Thoracic aorta (tissue), 2 donors: ENCODE measurements around the gene NT5DC1. TPM values are rescaled to one million over a fixed set of nuclear protein-coding genes. Genes with fewer than 3 reads are reported as not detected.
A peak's percentile ranks its signal among the peaks of the same experiment; 100 is the strongest.

Experiments
- ATAC-seq: fragments of 150-250 bp; one replicate; pipeline ENCODE4 v1.8.0; 2017; ENCODE audit warnings: low read depth; ENCODE audit not compliant: insufficient number of reproducible peaks, low FRiP score
- DNase-seq: peaks from one replicate; pipeline ENCODE4 v3.0.0-alpha.2; 2020; ENCODE audit warnings: low spot score
- H3K27ac ChIP-seq, 2 donors: fragments of 200-600 bp; sonication (generic); 1 replicate in 1 of 2; 2 replicates in 1 of 2; pipeline ENCODE4 v1.5.1; 2016; ENCODE audit warnings: mild to moderate bottlenecking in 2 of 2, moderate library complexity in 2 of 2
- H3K27me3 ChIP-seq: fragments of 200-600 bp; sonication (generic); replicated peaks from 2 replicates; pipeline ENCODE4 v1.6.0; 2016; ENCODE audit warnings: mild to moderate bottlenecking; ENCODE audit not compliant: insufficient read depth
- H3K36me3 ChIP-seq: fragments of 200-600 bp; sonication (generic); one replicate; pipeline ENCODE4 v1.5.1; 2016
- H3K4me1 ChIP-seq, 2 donors: fragments of 200-600 bp; sonication (generic); 1 replicate in 1 of 2; 2 replicates in 1 of 2; pipeline versions ENCODE4 v1.5.1 to v1.6.0; 2016; ENCODE audit warnings: low read depth in 2 of 2, mild to moderate bottlenecking in 1 of 2; ENCODE audit not compliant: control insufficient read depth in 1 of 2
- H3K4me3 ChIP-seq: fragments of 200-600 bp; sonication (generic); 2 replicates; pipeline ENCODE4 v1.5.1; 2016; ENCODE audit warnings: mild to moderate bottlenecking
- H3K9me3 ChIP-seq: fragments of 200-600 bp; sonication (generic); 2 replicates; pipeline ENCODE4 v1.5.1; 2016
- total RNA-seq, 2 donors: library from RNA; depleted of rRNA; stranded (reverse); fragments of >200 nt; gene quantifications; one replicate each; pipeline versions ENCODE4 v1.1.0 to v1.2.3, GENCODE V29; 2016
- TF ChIP-seq, protein P1 (sequence below): fragments of 200-600 bp; sonication (generic); IDR thresholded peaks from one replicate; pipeline ENCODE4 v1.5.1; 2019; ENCODE audit warnings: antibody characterized with exemption

The NT5DC1 gene
- total RNA-seq, 2 donors from 2014 or later, result 15.4 to 25.0 TPM

- H3K27ac ChIP-seq, result peak within 1 kb of the TSS; percentile 76 to 89
- ATAC-seq (peak; percentile 60), DNase-seq (no peak)
- H3K4me1 ChIP-seq, result peaks cover 8 to 15% of the 10 kb centered on the region in 2 donors
- H3K4me3 ChIP-seq, result peak within 1 kb of the TSS; percentile 78
- TF ChIP-seq, protein P1, sequence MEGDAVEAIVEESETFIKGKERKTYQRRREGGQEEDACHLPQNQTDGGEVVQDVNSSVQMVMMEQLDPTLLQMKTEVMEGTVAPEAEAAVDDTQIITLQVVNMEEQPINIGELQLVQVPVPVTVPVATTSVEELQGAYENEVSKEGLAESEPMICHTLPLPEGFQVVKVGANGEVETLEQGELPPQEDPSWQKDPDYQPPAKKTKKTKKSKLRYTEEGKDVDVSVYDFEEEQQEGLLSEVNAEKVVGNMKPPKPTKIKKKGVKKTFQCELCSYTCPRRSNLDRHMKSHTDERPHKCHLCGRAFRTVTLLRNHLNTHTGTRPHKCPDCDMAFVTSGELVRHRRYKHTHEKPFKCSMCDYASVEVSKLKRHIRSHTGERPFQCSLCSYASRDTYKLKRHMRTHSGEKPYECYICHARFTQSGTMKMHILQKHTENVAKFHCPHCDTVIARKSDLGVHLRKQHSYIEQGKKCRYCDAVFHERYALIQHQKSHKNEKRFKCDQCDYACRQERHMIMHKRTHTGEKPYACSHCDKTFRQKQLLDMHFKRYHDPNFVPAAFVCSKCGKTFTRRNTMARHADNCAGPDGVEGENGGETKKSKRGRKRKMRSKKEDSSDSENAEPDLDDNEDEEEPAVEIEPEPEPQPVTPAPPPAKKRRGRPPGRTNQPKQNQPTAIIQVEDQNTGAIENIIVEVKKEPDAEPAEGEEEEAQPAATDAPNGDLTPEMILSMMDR, result peak; percentile 61
- no peaks in the 10 kb centered on the region for H3K9me3 ChIP-seq
- H3K27me3 ChIP-seq, result no peaks in the 10 kb centered on the region
- H3K36me3 ChIP-seq, result no peaks in the 10 kb centered on the region
Measured at GRCh38 chr6:116060572-116061283, 39.9 kb upstream of the NT5DC1 start, which contains the start of gene FRK. Gene FRK, minus strand, starts transcription at chr6:116060891. Its CDS starts 580 bp downstream, at chr6:116060311.

DNA sequence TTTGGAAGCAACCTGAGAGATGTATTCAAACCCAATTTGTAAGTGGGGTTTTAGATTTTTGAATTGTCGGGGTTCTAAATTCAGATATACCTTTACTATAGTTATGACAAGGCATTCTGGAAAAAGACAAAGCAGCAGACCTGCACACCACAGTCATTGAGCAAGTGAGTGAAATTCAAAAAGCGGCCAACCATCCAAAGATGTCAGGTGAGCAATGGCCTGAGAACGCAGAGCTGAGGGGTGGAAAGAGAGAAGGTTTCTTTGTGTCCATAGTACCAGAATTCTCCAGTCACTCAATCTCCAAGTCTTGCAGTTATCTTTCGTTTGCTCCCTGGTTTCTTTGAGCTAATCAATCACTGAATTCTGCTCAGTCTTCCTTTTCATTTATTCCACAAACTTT, 38.2 kb upstream of the NT5DC1 start:
- no peaks in the 10 kb centered on the region for H3K9me3 ChIP-seq
- H3K27ac ChIP-seq, result no peak overlapping the region
- H3K36me3 ChIP-seq, result no peaks in the 10 kb centered on the region
- ATAC-seq (no peak), DNase-seq (no peak)
- peaks cover 0 to 10% of the 10 kb centered on the region in 2 donors for H3K4me1 ChIP-seq
- H3K27me3 ChIP-seq, result no peaks in the 10 kb centered on the region
- TF ChIP-seq, protein P1, result no peak
- no peak overlapping the region for H3K4me3 ChIP-seq

GRCh38 chr6:116064666-116065065, 36.0 kb upstream of the NT5DC1 start:
- TF ChIP-seq, protein P1, result no peak
- H3K27me3 ChIP-seq, result no peaks in the 10 kb centered on the region
- H3K4me1 ChIP-seq, result peaks cover 0 to 13% of the 10 kb centered on the region in 2 donors
- H3K9me3 ChIP-seq, result no peaks in the 10 kb centered on the region
- H3K36me3 ChIP-seq, result no peaks in the 10 kb centered on the region
- H3K4me3 ChIP-seq, result no peak overlapping the region
- DNase-seq (no peak), ATAC-seq (no peak)
- H3K27ac ChIP-seq, result no peak overlapping the region

DNA sequence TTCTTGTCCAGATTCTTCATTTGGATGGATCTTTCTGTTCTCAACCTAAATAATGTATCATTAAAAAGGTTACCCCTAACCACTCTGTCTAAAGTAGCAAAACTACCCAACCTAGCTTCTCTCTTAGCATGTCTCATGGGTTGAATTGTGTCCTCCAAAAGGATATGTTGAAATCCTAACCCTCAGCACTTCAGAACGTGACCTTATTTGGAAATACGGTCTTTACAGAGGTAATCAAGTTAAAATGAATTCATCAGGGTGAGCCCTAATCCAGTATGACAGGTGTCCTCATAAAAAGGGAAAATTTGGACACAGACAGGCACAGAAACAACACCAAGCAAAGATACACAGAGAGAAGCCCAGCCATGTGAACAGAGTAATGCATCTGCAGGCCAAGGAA, 33.9 kb upstream of the NT5DC1 start:
- H3K4me1 ChIP-seq, result peaks cover 11 to 24% of the 10 kb centered on the region in 2 donors
- TF ChIP-seq, protein P1, result no peak
- ATAC-seq, result no peak
- H3K27me3 ChIP-seq, result no peaks in the 10 kb centered on the region
- no peak overlapping the region for H3K4me3 ChIP-seq
- no peaks in the 10 kb centered on the region for H3K36me3 ChIP-seq
- no peak for DNase-seq
- no peak overlapping the region for H3K27ac ChIP-seq
- H3K9me3 ChIP-seq, result no peaks in the 10 kb centered on the region

- no peak for ATAC-seq
- Histone ChIP-seq H3K27me3 (no peaks in the 10 kb centered on the region), H3K4me3 (no peak overlapping the region), H3K4me1 (peaks cover 22 to 46% of the 10 kb centered on the region in 2 donors), H3K36me3 (no peaks in the 10 kb centered on the region), H3K27ac (peak overlapping the region; percentile 5 to 23), H3K9me3 (no peaks in the 10 kb centered on the region)
- TF ChIP-seq, protein P1, result no peak
- DNase-seq, result no peak
Measured at GRCh38 chr6:116070101-116070500, 30.6 kb upstream of the NT5DC1 start.
